Liver (tissue), 9 donors: ENCODE data around the gene PRKN. TPM values are rescaled to one million over a fixed set of nuclear protein-coding genes. Genes with fewer than 3 reads are reported as not detected.

Source experiments
- DNase-seq: peaks from one replicate; pipeline ENCODE4 v3.0.0-alpha.2; 2017; ENCODE audit warnings: low spot score
- H3K27ac ChIP-seq, 2 donors: one replicate each; pipeline ENCODE4 v1.7.0; 2013; ENCODE audit warnings: inconsistent platforms in 2 of 2, low read length in 2 of 2, control low read depth in 1 of 2, low read depth in 1 of 2, mild to moderate bottlenecking in 1 of 2
- H3K27me3 ChIP-seq, 4 donors: one replicate each; pipeline versions ENCODE4 v1.6.1 to v1.7.0; 2013; ENCODE audit warnings: low read length in 3 of 4, inconsistent platforms in 1 of 4, mild to moderate bottlenecking in 1 of 4, moderate library complexity in 1 of 4; ENCODE audit not compliant: control insufficient read depth in 4 of 4, insufficient read depth in 4 of 4
- H3K36me3 ChIP-seq, 4 donors: one replicate each; pipeline versions ENCODE4 v1.6.1 to v1.7.0; 2013; ENCODE audit warnings: low read length in 3 of 4, mild to moderate bottlenecking in 3 of 4, low read depth in 1 of 4, moderate library complexity in 1 of 4; ENCODE audit not compliant: control insufficient read depth in 4 of 4, insufficient read depth in 3 of 4
- H3K4me1 ChIP-seq, 4 donors: one replicate each; pipeline versions ENCODE4 v1.6.1 to v1.7.0; 2013; ENCODE audit warnings: low read length in 3 of 4, mild to moderate bottlenecking in 3 of 4, moderate library complexity in 1 of 4; ENCODE audit not compliant: control insufficient read depth in 4 of 4, insufficient read depth in 4 of 4
- H3K4me3 ChIP-seq, 3 donors: one replicate each; pipeline versions ENCODE4 v1.6.1 to v1.7.0; 2013; ENCODE audit warnings: low read length in 3 of 3, control low read depth in 1 of 3, low read depth in 1 of 3, mild to moderate bottlenecking in 1 of 3
- H3K9ac ChIP-seq, 2 donors: one replicate each; pipeline ENCODE4 v1.7.0; 2013; ENCODE audit warnings: low read length in 2 of 2, mild to moderate bottlenecking in 2 of 2, moderate library complexity in 2 of 2, control low read depth in 1 of 2, low read depth in 1 of 2
- H3K9me3 ChIP-seq, 4 donors: one replicate each; pipeline versions ENCODE4 v1.6.1 to v1.7.0; 2013; ENCODE audit warnings: low read length in 3 of 4; ENCODE audit not compliant: control insufficient read depth in 4 of 4
- ATF3 ChIP-seq: IDR thresholded peaks from 2 replicates; pipeline ENCODE4 v1.6.1; 2016; ENCODE audit warnings: antibody characterized with exemption
- CTCF ChIP-seq: fragments of 150-350 bp; IDR thresholded peaks from 2 replicates; pipeline ENCODE4 v1.5.1; 2017; ENCODE audit warnings: improper control_type of control experiment, low read depth, low read length; ENCODE audit not compliant: missing input control
- EGR1 ChIP-seq, 2 donors: IDR thresholded peaks; 2 replicates each; pipeline ENCODE4 v1.6.1; 2016 to 2018; ENCODE audit warnings: antibody characterized with exemption in 2 of 2, low read depth in 2 of 2
- FOXA1 ChIP-seq: IDR thresholded peaks from 2 replicates; pipeline ENCODE4 v1.6.1; 2016; ENCODE audit warnings: antibody characterized with exemption
- FOXA2 ChIP-seq: IDR thresholded peaks from 2 replicates; pipeline ENCODE4 v1.6.1; 2016; ENCODE audit warnings: antibody characterized with exemption
- HNF4A ChIP-seq, 2 donors: conservative IDR thresholded peaks; 2 replicates each; pipeline ENCODE4 v1.6.1; 2016; ENCODE audit warnings: antibody characterized with exemption in 2 of 2, mild to moderate bottlenecking in 2 of 2
- HNF4G ChIP-seq: IDR thresholded peaks from 2 replicates; pipeline ENCODE4 v1.6.1; 2016; ENCODE audit warnings: antibody characterized with exemption
- JUND ChIP-seq, 2 donors: IDR thresholded peaks; 2 replicates each; pipeline ENCODE4 v1.6.1; 2016; ENCODE audit warnings: antibody characterized with exemption in 2 of 2
- MAX ChIP-seq: IDR thresholded peaks from 2 replicates; pipeline ENCODE4 v1.6.1; 2016; ENCODE audit warnings: antibody characterized with exemption
- NR2F2 ChIP-seq: IDR thresholded peaks from 2 replicates; pipeline ENCODE4 v1.6.1; 2016; ENCODE audit warnings: antibody characterized with exemption
- RAD21 ChIP-seq, 2 donors: IDR thresholded peaks; 2 replicates each; pipeline ENCODE4 v1.6.1; 2016; ENCODE audit warnings: antibody characterized with exemption in 2 of 2, mild to moderate bottlenecking in 2 of 2
- REST ChIP-seq: IDR thresholded peaks from 2 replicates; pipeline ENCODE4 v1.6.1; 2016; ENCODE audit warnings: antibody characterized with exemption, mild to moderate bottlenecking
- RXRA ChIP-seq, 2 donors: IDR thresholded peaks; 2 replicates each; pipeline ENCODE4 v1.6.1; 2017 to 2018; ENCODE audit warnings: antibody characterized with exemption in 2 of 2, mild to moderate bottlenecking in 1 of 2
- SP1 ChIP-seq: IDR thresholded peaks from 2 replicates; pipeline ENCODE4 v1.6.1; 2018; ENCODE audit warnings: antibody characterized with exemption, mild to moderate bottlenecking
- TAF1 ChIP-seq: conservative IDR thresholded peaks from 2 replicates; pipeline ENCODE4 v1.6.1; 2016; ENCODE audit warnings: antibody characterized with exemption, mild to moderate bottlenecking
- YY1 ChIP-seq: IDR thresholded peaks from 2 replicates; pipeline ENCODE4 v1.6.1; 2016; ENCODE audit warnings: antibody characterized with exemption, mild to moderate bottlenecking
- WGBS: extraction: QIAGEN DNeasy Blood & Tissue Kit; methylation state at CpG from one replicate; pipeline ENCODE4 v1.1.7; 2013; 5-methylcytosine and 5-hydroxymethylcytosine counted together
- polyA plus RNA-seq, 2 donors: library from polyadenylated mRNA; stranded (reverse) in 1 of 2; unstranded in 1 of 2; fragments of 200-250 nt in 1 of 2; fragments of >200 nt in 1 of 2; fragmentation: Nextera tagmentation in 1 of 2; extraction: Ambion mirVana in 1 of 2; gene quantifications; one replicate each; pipeline versions ENCODE4 v1.2.1 to v1.2.3, GENCODE V29; 2013 to 2015
- total RNA-seq, 2 donors: library from RNA; depleted of rRNA; stranded (reverse); fragments of >200 nt; gene quantifications; one replicate each; pipeline ENCODE4 v1.2.3, GENCODE V29; 2014
- donor health status: healthy.
- donor health status: healthy.
- donor health status: healthy.
- donor health status: healthy.
- donor health status: healthy.

PRKN gene
- total and polyA plus RNA-seq, 4 donors: 0.47 to 4.1 (median 3.2) TPM

GRCh38 chr6:161732594-161732993, 995.0 kb downstream of the PRKN start (continued):
- no peak for TF ChIP-seq CTCF
- TF ChIP-seq YY1: no peak
- TF ChIP-seq HNF4A (conservative IDR thresholded peaks at IDR 0.05): no peak

- 82% methylated on average over 6 of the region's 6 CpGs for WGBS
- Histone ChIP-seq H3K27me3 (no peaks in the 10 kb centered on the region), H3K4me1 (no peaks in the 10 kb centered on the region), H3K4me3 (no peak overlapping the region), H3K27ac (no peak overlapping the region), H3K36me3 (no peaks in the 10 kb centered on the region), H3K9me3 (no peaks in the 10 kb centered on the region), H3K9ac (no peak overlapping the region)
- DNase-seq: no peak
- no peak for TF ChIP-seq YY1
- TF ChIP-seq RAD21 (IDR thresholded peaks at IDR 0.05): no peak
- TF ChIP-seq ATF3: no peak
- TF ChIP-seq EGR1 (IDR thresholded peaks at IDR 0.05; ENCODE audit: low read depth in 2 of 2): no peak
Observed at GRCh38 chr6:161727083-161727833, 1000.3 kb downstream of the PRKN start.

- H3K27ac ChIP-seq: no peak overlapping the region
- no peak overlapping the region for H3K9ac ChIP-seq
- WGBS: 80% methylated on average over 3 of the region's 3 CpGs
- TF ChIP-seq EGR1 (IDR thresholded peaks at IDR 0.05; ENCODE audit: low read depth in 2 of 2) (no peak), NR2F2 (no peak), REST (no peak), YY1 (no peak), FOXA1 (no peak), HNF4G (no peak), CTCF (no peak), RXRA (IDR thresholded peaks at IDR 0.05) (no peak), MAX (no peak), JUND (IDR thresholded peaks at IDR 0.05) (no peak), HNF4A (conservative IDR thresholded peaks at IDR 0.05) (no peak), SP1 (no peak), TAF1 (no peak), FOXA2 (no peak), RAD21 (IDR thresholded peaks at IDR 0.05) (no peak)
- no peak overlapping the region for H3K4me3 ChIP-seq
- no peak for DNase-seq
- no peaks in the 10 kb centered on the region for H3K9me3 ChIP-seq
- no peaks in the 10 kb centered on the region for H3K4me1 ChIP-seq
- H3K36me3 ChIP-seq: no peaks in the 10 kb centered on the region
- no peaks in the 10 kb centered on the region for H3K27me3 ChIP-seq
Observed at GRCh38 chr6:161722394-161722793, 1005.2 kb downstream of the PRKN start.
